Measurements from ENCODE around the gene CHD1L. TPM values are rescaled to one million over a fixed set of nuclear protein-coding genes. Genes with fewer than 3 reads are reported as not detected.

Gene CHD1L
- total RNA-seq, 1 experiment from 2014 or later: 64.2 TPM

DNA sequence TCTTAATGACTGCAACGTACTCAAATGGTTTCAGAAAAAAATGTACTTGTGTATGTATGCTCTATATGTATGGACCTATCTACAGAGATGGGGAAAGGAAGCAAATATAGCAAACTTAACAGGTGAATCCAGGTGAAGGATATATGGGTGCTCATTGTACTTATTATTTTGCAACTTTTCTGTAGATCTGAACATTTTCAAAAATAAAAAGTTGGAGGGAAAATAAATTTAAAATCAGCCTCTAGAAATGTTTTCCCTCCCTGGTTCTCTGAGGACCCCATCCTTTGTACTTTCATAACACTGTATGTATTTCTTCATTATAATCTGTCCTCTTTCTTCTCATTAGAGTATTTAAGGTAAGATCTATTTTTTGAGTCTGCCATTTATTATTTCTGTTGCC, 35.3 kb upstream of the CHD1L start:
- Histone ChIP-seq H3K9me3 (ENCODE audit: control insufficient read depth, low read depth, low read length) (no peaks in the 10 kb centered on the region), H2BK5ac (ENCODE audit: insufficient read length, low read length) (no peak overlapping the region), H3K14ac (ENCODE audit: insufficient read depth, low read length) (no peak overlapping the region), H2BK12ac (ENCODE audit: insufficient read length, low read depth, low read length) (no peak overlapping the region), H2AK5ac (ENCODE audit: insufficient read length, low read length) (no peak overlapping the region), H3K9ac (ENCODE audit: extremely low read depth, insufficient read length, low read length) (no peak overlapping the region), H3K27ac (ENCODE audit: insufficient read length, low read depth, low read length) (no peak overlapping the region), H3K4me2 (ENCODE audit: insufficient read depth, insufficient read length, low read length) (no peak overlapping the region), H2BK15ac (ENCODE audit: low read depth, low read length) (no peak overlapping the region), H3T11ph (ENCODE audit: low read length) (no peak overlapping the region), H2AFZ (ENCODE audit: low read length) (no peak overlapping the region), H4K5ac (ENCODE audit: insufficient read length, low read depth, low read length) (no peak overlapping the region), H3K18ac (ENCODE audit: insufficient read length, low read depth, low read length) (no peak overlapping the region), H3K79me2 (ENCODE audit: insufficient read depth, low read length) (no peaks in the 10 kb centered on the region), H2BK20ac (ENCODE audit: low read depth, low read length, poor library complexity, severe bottlenecking) (no peak overlapping the region), H2BK120ac (ENCODE audit: low read depth, low read length, poor library complexity, severe bottlenecking) (no peak overlapping the region), H3K27me3 (ENCODE audit: insufficient read depth, low read length) (no peaks in the 10 kb centered on the region), H4K20me1 (ENCODE audit: control insufficient read depth, insufficient read depth, insufficient read length) (no peaks in the 10 kb centered on the region), H3K4ac (ENCODE audit: low read depth, low read length) (no peak overlapping the region), H3K23me2 (ENCODE audit: insufficient read length, low read depth, low read length, poor library complexity, severe bottlenecking) (no peaks in the 10 kb centered on the region), H3K23ac (ENCODE audit: insufficient read length, low read depth, low read length) (no peak overlapping the region), H3K4me1 (ENCODE audit: insufficient read depth, low read length) (no peaks in the 10 kb centered on the region), H3K56ac (ENCODE audit: insufficient read length, low read depth, low read length) (no peak overlapping the region), H4K8ac (replicated peaks; ENCODE audit: insufficient read length, low read depth, low read length) (no peak overlapping the region), H4K91ac (ENCODE audit: insufficient read length, low read depth, low read length) (no peak overlapping the region), H3K79me1 (ENCODE audit: insufficient read depth, low read depth, low read length, poor library complexity, severe bottlenecking) (no peaks in the 10 kb centered on the region)
- Mint-ChIP-seq H3K4me1 (no peaks in the 10 kb centered on the region), H3K4me3 (no peak overlapping the region), H3K27me3 (ENCODE audit: low read depth) (no peaks in the 10 kb centered on the region; the same call in 1 of the 2 replicates), H3K27ac (no peak overlapping the region), H3K9me3 (no peaks in the 10 kb centered on the region), H3K36me3 (ENCODE audit: insufficient read depth in 1 of 3, low read depth in 3 of 3) (no peaks in the 10 kb centered on the region; a peak in 1 of 7 replicates)
- DNase-seq: no peak
- WGBS (ENCODE audit: extremely low coverage, insufficient read length, low lambda C conversion rate): no CpG with 5 or more reads among the region's 1 CpG
- TF ChIP-seq, protein P1, sequence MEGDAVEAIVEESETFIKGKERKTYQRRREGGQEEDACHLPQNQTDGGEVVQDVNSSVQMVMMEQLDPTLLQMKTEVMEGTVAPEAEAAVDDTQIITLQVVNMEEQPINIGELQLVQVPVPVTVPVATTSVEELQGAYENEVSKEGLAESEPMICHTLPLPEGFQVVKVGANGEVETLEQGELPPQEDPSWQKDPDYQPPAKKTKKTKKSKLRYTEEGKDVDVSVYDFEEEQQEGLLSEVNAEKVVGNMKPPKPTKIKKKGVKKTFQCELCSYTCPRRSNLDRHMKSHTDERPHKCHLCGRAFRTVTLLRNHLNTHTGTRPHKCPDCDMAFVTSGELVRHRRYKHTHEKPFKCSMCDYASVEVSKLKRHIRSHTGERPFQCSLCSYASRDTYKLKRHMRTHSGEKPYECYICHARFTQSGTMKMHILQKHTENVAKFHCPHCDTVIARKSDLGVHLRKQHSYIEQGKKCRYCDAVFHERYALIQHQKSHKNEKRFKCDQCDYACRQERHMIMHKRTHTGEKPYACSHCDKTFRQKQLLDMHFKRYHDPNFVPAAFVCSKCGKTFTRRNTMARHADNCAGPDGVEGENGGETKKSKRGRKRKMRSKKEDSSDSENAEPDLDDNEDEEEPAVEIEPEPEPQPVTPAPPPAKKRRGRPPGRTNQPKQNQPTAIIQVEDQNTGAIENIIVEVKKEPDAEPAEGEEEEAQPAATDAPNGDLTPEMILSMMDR (conservative IDR thresholded peaks at IDR 0.05): no peak
